Transverse colon (tissue), 4 donors: Measurements from ENCODE around the gene RAD54L.

Experiments used
- CTCF ChIP-seq, 5 experiments: fragments of 200-600 bp in 3 of 5; fragments of 450-650 bp in 2 of 5; sonication (generic) in 3 of 5; IDR thresholded peaks; 1 replicate in 2 of 5; 2 replicates in 3 of 5; pipeline ENCODE4 v1.5.1; 2016 to 2017; ENCODE audit warnings: antibody characterized with exemption in 5 of 5, inconsistent platforms in 3 of 5, mild to moderate bottlenecking in 2 of 5, moderate library complexity in 1 of 5
- POLR2A ChIP-seq: fragments of 450-650 bp; IDR thresholded peaks from one replicate; pipeline ENCODE4 v1.6.1; 2016; ENCODE audit warnings: antibody characterized with exemption, mild to moderate bottlenecking, moderate library complexity
- POLR2AphosphoS5 ChIP-seq, 3 donors: sonication (generic); formaldehyde crosslinking; IDR thresholded peaks; one replicate each; pipeline ENCODE4 v1.6.1; 2016; ENCODE audit warnings: antibody characterized with exemption in 3 of 3

GRCh38 chr1:46221749-46222148 is 25.8 kb upstream of the RAD54L start:
- TF ChIP-seq CTCF (IDR thresholded peaks at IDR 0.05): no peak
- no peak for TF ChIP-seq POLR2AphosphoS5 (IDR thresholded peaks at IDR 0.05)
- TF ChIP-seq POLR2A: no peak
